Fibroblast of skin of scalp (primary cell): ENCODE measurements around the gene C3orf22. TPM values are rescaled to one million over a fixed set of nuclear protein-coding genes. Genes with fewer than 3 reads are reported as not detected.
A peak's percentile ranks its signal among the peaks of the same experiment; 100 is the strongest.
"Not testable (repeated sequence)": the region's sequence is repeated elsewhere in the genome, so short reads cannot be mapped to it uniquely, and the experiment has no call there.

ENCODE experiments used
- DNase-seq: peaks from one replicate; pipeline ENCODE4 v3.0.0-alpha.2; 2013
- polyA plus RNA-seq, 2 experiments: library from polyadenylated mRNA; unstranded; fragments of 120-200 nt; gene quantifications; one replicate each; pipeline ENCODE4 v1.2.1, GENCODE V29; 2013; ENCODE audit not compliant: insufficient read length in 2 of 2

The C3orf22 gene, protein sequence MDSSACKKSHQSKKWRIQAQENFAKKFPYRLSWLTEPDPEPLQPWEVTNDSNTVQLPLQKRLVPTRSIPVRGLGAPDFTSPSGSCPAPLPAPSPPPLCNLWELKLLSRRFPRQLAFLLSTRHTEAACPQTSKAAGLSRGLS
- not detected for polyA plus RNA-seq (2013, experiment 1 of 2; ENCODE audit: insufficient read length)
- polyA plus RNA-seq (2013, experiment 2 of 2; ENCODE audit: insufficient read length): not detected

DNA sequence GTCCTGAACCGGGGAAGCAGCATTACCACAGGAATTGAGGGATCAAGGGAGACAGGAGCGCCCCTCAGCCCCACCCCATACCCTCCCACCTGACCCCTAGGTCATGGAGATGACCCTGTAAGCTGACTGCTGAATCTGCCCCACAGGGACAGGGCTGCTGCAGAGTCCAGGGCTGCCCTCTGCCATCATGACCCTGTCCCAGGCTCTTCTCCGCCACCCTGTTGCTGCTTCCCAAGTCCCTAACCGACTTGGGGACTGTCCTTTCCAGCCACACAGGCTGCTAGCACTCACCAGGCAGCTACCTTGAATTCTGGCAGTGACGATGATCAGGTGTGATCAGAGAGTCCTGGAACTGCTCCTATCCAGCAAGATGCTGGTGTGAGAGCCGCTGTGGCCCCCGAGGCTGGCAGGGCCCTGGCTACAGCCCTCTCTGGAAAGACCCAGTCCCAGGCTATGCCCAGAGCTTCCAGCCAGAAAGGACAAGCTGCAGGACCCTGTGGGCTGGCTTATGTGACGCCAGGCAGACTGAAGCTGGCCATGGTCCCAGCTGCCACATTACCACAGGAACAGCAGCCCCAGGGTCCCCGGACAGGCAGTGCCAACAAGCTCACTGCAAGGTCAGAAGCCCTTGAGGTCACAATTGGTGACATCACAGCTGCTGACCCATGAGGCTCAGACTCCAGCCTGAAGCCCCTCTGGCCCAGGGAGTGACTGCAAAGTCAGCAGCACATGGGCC lies at the start of gene C3orf22:
Gene C3orf22 (minus strand): TSS at position 597 of the 736 bp plus-strand sequence. CDS start 5,542 bp downstream, outside the sequence.
- no peak for DNase-seq

DNA sequence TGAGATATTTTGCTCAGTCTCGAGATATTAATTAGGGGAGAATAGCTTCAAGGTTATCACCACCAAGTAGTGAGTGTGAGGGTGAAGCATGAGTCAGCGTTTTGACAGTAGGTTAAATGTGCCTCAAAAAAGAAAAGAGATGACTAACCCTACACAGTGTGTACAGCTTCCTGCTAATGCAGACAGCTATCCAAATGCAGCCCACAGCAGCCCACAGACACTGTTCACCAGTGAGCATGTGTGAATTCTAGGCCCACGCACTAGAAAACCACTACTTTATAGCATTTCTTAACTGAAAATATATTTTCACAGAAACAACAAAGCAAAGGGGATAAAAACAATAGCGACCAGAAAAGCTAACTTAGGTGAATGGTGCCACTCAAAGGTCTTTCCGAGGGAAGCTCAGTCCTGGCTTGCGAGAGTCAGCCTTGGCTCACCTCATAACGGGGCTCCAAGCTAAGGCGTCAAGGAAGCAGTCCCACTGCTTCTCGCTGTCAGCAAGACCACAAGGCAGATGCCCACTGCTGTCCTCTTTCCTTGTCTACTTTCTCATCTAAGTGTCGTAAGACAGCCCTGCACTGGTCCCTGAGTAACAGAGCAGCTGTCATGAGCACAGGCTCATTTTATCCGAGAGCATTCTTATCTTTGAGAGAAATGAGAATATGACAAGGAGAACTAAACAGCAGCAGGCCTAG lies 48.6 kb upstream of the C3orf22 start:
- DNase-seq: peak; percentile 44

DNA sequence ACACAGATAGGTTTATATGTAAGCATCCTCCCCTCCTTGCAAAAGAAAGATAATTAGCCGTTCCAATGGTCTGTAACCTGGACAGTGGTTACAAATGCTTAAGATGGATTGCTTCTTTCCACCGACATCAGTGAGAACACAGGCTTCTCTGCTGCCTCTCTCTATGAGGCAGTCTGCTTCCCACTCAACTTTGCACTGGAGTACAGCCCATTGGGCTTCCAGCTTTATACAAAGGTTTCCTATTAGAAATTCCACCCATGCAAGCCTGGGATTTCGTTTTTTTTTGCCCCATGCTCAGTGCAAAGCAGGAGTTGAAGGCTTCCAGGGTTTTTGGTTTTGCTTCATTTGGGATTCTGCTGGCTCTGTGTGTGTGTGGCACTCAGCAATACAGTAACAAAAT lies 47.3 kb upstream of the C3orf22 start:
- no peak for DNase-seq

DNA sequence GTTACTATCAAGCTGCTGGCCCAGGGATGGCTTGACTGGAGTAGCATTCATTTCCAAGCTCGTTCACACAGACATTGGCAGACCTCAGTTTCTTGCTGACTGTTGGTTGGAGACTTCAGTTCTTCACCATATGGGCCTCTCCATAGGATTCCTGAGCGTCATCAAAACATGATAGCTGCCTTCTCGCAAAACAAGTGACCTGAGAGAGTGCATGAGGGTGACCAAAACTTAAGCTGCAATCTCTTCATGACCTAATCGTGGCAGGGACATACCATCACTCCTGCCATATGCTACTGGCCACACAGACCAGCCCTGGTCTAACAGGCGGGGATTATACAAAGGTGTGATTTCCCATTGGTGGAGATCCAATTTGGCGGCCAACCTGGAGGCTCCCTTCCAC lies 46.0 kb upstream of the C3orf22 start:
- DNase-seq: no peak

DNA sequence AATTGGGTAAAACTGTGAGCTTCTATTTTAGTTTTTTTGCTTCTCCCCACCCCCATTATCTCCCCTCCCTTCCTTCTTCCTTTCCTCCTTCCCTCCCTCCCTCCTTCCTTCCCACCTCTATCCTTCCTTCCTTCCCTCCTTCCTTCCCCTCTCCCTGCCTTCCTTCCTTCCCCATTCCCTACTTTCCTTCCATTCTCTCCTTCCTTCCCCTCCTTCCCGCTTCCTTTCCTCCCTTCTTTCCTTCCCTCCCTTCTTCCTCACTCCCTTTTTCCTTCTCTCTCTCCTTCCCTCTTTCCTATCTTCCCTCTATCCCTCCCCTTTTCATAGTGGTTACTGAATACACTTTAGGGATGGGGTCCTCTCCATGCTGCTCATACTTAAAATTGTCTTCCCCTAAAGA lies 40.4 kb upstream of the C3orf22 start:
- no peak for DNase-seq

DNA sequence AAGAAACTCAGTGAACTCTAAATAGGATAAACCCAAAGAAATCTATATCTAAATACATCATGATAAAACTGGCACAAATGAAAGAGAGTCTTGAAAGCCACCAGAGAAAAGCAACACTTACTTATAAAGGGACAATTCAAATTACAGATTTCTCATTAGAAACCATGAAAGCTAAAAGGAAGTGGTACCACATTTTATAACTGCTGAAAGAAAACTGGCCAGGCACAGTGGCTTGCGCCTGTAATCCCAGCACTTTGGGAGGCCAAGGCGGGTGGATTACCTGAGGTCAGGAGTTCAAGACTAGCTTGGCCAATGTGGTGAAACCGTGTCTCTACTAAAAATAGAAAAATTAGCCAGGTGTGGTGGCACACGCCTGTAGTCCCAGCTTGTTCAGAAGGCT lies 36.7 kb upstream of the C3orf22 start:
- DNase-seq: not testable (repeated sequence)

DNA sequence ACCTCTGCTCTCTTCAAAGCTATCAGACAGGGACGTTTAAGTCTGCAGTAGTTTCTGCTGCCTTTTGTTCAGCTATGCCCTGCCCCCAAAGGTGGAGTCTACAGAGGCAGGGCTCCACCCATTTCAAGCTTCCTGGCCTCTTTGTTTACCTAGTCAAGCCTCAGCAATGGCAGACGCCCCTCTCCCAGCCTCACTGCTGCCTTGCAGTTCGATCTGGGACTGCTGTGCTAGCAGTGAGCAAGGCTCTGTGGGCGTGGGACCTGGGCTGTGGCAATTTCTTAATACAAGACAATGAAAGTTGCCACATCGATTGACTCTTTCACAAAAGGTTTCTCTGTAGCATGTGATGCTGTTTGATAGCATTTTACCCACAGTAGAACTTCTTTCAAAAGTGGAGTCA lies 32.8 kb upstream of the C3orf22 start:
- not testable (repeated sequence) for DNase-seq

DNA sequence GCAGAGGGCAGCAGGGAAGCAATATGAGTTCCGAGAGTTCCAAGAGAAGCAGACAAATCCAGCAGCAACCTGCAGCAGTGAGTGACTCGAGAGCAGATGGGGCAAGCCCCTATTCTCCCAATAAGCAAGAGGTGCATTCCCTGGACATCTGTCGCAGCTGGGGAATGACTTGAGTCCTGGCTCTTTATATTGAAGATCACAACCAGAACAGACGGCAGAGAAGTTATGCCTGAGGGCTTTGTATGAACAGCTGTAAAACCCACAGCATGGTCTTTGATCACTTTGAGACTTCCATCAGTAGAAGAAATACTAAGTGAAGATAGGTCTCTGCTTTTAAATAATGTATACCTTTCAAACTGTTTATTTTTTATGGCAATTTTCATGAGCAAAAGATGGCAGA lies 23.6 kb upstream of the C3orf22 start:
- DNase-seq: no peak

DNA sequence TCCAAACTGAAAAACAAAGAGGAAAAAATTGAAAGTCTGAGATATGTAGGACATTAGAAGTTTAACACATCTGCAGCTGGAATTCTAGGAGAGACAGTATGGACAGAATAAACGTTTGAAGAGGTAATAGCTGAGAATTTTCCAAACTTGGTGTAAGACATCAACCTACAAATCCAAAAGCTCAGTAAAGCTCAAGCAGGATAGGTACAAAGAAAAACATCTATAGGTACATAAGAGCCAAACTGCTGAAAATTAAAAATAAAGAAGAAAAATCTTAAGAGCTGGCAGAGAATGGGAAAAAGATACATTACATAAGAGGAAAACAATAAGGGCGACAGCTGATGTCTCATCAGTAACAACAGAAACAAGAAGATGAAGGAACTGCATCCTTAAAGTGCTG lies 22.8 kb upstream of the C3orf22 start:
- DNase-seq: no peak

DNA sequence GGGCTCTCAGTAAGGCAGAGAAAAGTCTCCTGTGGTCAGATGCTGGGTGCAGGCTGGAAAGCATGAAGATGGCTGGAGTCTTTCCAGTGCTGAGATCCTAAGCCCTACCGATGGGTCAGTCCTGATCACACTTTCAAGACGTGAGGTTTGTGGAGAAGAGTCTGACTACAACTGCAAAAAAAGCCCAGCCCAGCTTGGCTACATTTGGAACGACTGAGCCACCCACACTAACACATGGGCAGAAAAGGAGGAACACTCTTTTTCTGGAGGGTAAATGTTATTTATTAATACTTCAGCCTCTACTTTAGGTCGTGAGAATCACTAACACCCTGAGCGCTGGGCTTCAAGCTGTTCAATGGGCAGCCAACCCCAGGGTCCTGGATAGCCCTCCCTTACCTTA lies 22.0 kb upstream of the C3orf22 start:
- no peak for DNase-seq

DNA sequence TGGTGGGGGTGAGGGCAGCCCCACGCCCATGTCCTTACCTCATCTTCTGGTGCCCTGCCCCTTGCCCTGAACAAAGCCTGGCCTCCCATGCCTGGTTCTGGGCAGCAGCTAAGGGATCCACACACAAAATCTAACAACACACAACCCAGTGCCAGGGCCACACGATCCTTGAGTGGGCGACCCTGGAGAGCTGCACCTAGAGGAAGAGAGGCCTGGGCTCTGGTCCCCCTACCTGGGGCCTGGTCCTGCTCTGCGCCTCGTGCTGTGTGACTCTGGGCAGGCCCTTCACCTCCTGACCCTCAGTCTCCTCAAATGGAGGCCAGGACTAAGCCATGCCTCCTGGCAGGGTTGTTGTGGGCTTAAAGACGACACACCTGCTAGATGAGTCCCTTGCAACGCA lies 20.0 kb upstream of the C3orf22 start:
- DNase-seq: no peak

DNA sequence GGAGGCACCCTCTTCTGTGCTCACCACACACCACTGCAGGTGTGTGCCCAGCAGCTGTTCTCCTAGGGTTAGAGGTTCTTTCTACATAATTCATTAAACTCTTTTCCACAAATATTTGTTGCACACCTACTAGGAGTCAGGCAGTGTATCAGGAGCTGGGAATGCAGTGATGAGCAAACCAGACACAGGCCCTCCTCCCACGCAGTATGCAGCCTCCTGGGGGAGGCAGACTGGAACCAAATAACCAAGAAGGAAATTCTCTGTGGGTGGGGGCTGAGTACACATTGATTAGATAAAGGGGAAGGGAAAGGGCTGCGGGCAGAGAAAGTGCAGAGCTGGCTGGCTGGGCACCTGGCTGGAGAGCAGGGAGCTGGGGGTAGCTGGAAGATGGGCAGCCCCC lies 18.5 kb upstream of the C3orf22 start:
- no peak for DNase-seq

DNA sequence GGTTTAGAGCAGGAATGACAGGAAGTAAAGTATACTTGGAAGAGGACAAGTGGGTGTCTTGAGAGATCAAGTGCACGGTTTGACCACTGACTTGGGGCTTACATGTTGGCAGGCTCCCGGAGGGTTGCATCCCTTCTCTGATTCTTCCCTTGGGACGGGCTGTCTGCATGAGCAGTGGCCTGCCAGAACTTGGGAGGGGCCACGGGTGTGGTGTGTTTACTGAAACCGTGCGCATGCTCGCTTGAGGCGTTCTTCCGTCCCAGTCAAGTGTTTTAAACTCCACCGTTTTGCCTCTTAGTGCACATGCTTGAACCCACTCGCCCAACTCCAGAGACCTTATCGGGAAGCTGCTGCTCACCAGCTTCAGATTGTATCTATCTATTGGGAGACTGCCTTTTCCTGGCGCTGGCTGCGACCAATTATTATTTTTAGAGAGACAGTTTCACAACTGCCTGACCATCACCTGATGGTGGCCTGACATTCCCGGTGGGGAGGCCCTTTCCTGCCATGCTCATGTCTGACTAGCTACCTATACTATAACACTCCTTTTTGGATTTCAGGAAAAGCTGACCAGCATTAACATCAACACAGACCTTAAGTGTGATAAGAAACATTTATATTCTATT lies 14.9 kb upstream of the C3orf22 start:
- DNase-seq: no peak

DNA sequence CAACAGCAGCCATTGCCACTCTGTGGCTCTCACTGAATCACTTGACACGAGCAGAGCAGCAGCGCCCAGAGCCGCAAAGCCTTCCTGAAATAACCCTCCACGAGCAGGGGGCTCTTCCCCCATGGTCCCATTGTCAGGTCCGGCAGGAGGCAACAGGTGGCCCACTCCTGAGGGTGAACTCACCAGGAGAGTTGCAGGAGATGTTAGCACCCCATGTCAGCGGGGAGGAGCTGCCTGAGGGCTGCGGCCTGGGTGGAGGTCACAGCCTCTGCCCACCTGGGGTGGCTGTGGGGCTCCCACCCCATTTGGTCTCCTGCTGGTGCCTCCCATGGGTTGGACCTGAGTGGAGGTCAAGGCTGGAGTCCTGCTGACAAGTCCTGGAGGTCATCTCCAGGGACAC lies 12.3 kb upstream of the C3orf22 start:
- DNase-seq: no peak

DNA sequence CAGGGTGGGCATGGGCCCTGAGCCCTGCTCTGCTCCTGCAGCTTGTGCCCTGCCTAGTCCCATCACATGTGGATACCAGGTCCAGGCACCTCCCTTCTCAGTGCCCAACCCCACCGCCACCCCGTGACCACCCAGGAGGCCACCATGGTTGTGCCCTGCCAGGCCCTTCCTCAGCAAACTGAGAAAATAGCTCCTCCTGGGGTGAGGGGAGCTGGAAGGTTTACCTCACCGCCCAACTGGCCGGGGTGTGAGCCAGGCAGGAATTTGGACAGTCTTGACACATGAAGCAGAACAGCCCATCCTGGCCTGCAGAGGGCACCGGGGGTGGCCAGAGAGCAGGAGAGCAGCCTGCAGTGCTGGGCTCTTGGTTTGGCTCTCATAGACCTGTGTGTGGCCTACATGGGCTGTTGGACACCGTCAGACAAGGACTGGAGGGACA lies 11.4 kb upstream of the C3orf22 start:
- no peak for DNase-seq

DNA sequence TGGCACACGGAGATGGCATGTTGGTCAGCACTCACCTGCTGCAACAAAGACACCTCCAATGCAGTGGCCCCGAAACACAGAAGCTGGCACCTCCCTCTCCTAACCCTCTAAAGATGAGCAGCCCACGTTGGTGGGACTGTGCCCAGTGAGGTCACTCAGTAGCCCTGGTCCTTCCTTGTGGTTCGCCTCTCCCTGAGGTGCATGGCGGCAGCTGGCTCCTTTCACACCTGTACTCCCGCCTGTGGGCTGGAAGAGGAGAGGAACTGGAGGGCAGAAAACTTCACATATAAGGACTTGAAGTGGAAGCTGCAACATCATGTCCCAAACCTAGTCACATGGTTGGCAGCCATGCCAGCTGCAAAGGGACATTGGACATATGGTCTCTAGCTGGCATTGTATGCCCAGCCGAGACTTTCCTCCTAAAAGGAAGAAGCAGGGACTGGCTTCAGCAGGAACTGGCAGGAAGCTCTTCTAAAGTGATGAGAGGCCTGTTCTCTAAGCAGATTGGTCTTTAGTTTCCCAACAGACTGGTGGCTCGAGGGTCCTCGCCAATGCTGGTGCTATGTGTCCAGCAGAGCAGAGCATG lies 10.8 kb upstream of the C3orf22 start:
- no peak for DNase-seq

DNA sequence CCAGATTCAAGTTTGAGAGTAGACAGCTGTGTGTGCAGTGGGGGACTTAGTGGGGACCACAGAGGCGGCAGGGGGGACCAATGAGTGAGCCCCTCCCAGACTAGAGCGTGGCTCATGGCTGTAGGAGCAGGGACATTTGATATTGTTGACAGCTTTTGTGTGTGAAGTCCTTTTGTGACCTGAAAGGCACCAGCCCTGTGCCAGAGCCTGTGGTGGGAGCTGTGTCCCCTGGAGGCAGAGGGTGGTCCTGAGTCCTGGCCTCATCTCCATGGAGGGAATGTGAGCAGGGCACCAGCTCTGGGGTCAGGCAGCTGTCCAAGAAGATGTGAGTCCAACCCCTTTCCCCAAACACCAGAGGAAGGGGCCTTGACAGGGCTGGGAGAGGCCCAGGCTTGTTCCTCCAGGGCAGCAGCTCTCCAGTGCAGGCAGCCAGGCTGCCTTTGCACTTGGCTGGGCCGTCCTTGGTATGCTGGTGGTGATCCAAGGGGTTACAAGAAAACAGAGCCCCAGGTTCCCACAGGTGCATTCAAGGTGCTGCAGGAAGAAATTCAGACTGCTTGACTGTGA lies 10.1 kb upstream of the C3orf22 start:
- no peak for DNase-seq

DNA sequence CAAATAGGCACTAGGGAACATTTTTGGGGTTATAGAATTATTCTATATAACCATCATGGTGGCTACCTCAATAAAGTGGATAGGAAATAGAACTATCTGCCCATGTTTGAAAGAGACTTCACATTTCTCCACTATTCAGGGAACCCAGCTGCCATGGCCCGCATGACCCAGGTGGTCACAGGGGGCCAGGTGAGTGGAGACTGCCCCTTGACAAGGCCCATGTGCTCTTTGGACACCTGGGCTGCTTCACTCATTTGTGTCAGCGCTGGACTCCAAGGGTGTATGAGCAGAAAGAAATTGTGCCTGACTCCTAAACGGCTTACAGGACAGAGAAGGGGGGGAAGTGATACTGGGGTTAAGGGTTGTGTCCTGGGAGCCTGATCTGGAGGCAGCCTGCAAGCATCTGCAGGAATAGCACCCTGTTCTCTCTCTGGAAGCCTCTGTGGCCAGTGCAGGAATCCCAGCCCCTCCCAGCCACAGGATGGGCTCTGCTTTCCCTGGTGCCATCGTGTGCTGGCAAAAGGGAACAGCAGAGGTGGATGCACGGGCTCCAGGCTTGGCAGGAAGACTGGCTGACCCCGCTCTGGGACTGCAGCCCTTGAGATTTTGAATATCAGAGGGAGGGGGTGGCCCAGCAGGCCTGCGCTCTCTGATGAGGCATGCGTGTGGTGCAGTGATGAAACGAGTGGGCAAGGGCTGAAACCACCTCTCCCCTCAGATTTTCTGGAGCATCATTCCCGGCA lies 9.1 kb upstream of the C3orf22 start:
- DNase-seq: no peak

DNA sequence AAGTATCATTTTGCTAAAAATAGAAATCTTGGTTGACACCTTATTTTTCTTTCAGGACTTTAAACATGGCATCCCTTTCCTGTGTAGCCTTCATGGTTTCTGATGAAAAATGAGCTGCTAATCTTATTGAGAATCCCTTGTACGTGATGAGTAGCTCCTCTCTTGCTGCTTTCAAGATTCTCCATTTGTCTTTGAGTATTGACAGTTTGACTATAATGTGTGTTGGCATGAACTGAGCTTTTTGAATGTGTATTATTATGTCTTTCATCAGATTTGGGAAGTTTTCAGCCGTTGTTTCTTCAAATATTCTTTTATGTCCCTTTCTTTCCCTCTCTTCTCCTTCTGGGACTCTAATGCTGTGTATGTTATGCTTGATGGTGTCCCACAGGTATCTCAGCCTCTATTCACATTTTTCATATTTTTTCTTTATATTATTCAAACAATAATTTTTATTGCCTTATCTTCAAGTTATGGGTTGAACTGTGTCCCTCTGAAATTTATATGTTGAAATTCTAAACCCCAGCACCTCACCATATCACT lies 4.1 kb upstream of the C3orf22 start:
- no peak for DNase-seq

DNA sequence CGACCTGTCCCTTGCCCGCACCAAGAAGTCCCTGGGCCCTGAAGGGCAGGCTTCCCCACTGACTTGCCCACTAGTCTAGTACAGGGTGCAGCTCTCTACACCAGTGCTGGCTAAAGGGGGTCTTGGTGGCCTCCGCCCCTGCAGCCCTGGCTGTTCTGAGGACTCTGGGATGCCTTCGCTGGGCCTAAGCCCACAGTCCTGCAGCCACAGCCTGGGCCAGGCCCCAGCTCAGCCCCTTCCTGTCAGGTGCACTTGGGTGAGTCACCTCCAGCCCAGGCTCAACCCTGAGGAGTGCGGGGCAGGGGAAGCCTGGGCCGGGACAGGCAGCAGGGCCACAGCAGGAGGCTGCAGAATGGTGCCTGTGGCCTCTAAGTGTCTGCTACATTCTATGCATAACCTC lies 971 bp downstream of the C3orf22 start:
- no peak for DNase-seq

DNA sequence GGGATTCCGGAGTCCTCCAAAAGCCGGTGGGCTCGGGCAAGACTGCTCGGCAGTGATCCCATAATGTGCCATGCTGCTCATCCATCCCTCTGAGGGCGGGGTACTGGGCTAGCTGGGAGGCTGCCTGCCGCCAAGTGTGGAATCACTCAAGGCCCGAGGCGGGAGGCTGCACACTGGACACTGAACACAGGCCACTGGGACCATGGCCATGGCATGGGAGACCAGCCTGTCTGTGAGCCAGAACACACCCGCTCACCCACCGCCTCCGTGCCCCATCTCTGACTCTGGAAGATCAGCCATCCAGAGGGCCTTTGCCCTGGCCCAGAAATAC lies 1.4 kb downstream of the C3orf22 start:
- DNase-seq: no peak
